Breast epithelium (tissue), 3 donors: ENCODE measurements around the gene GALNT9.

Source experiments
- CTCF ChIP-seq, 3 donors: fragments of 450-650 bp; IDR thresholded peaks; one replicate each; pipeline ENCODE4 v1.5.1; 2016 to 2017; ENCODE audit warnings: antibody characterized with exemption in 3 of 3, mild to moderate bottlenecking in 3 of 3, moderate library complexity in 3 of 3
- POLR2A ChIP-seq: fragments of 450-650 bp; IDR thresholded peaks from one replicate; pipeline ENCODE4 v1.6.1; 2016; ENCODE audit warnings: antibody characterized with exemption, mild to moderate bottlenecking, moderate library complexity

- no peak for TF ChIP-seq POLR2A
- no peak for TF ChIP-seq CTCF (IDR thresholded peaks at IDR 0.05)
These were observed 170.5 kb downstream of the GALNT9 start for GRCh38 chr12:132158677-132159554.
